ENCODE results near the gene PITPNM2.

- TF ChIP-seq CTCF (IDR thresholded peaks at IDR 0.05) (no peak), POLR2AphosphoS5 (IDR thresholded peaks at IDR 0.05) (no peak), POLR2A (IDR thresholded peaks at IDR 0.05) (no peak)
Observed at GRCh38 chr12:123149501-123150274, 1.2 kb downstream of the PITPNM2 start.
